Stomach (tissue), 9 donors: Measurements from ENCODE around the gene ERO1A. TPM values are rescaled to one million over a fixed set of nuclear protein-coding genes. Genes with fewer than 3 reads are reported as not detected.

Experiments
- DNase-seq, 2 donors: peaks; one replicate each; pipeline versions ENCODE4 v3.0.0 to v3.0.0-alpha.2; 2013 to 2019
- H3K27ac ChIP-seq, 5 donors: fragments of 200-600 bp in 4 of 5; sonication (generic) in 4 of 5; one replicate each; pipeline ENCODE4 v1.5.1; 2013 to 2019; ENCODE audit warnings: mild to moderate bottlenecking in 1 of 5, moderate library complexity in 1 of 5
- H3K27me3 ChIP-seq, 3 donors: fragments of 200-600 bp; sonication (generic); one replicate each; pipeline ENCODE4 v1.5.1; 2017 to 2019; ENCODE audit warnings: mixed run types in 1 of 3
- H3K36me3 ChIP-seq, 4 donors: fragments of 200-600 bp; sonication (generic); 1 replicate in 3 of 4; 2 replicates in 1 of 4; pipeline ENCODE4 v1.5.1; 2016 to 2019
- H3K4me1 ChIP-seq, 4 donors: fragments of 200-600 bp; sonication (generic); one replicate each; pipeline ENCODE4 v1.5.1; 2016 to 2019
- H3K4me3 ChIP-seq, 4 donors: fragments of 200-600 bp; sonication (generic) in 3 of 4; one replicate each; pipeline ENCODE4 v1.5.1; 2016 to 2019; ENCODE audit warnings: mild to moderate bottlenecking in 1 of 4
- H3K9me3 ChIP-seq, 4 donors: fragments of 200-600 bp; sonication (generic); one replicate each; pipeline ENCODE4 v1.5.1; 2016 to 2019
- EP300 ChIP-seq: sonication (generic); formaldehyde crosslinking; IDR thresholded peaks from one replicate; pipeline ENCODE4 v1.6.1; 2017; ENCODE audit warnings: antibody characterized with exemption
- POLR2A ChIP-seq, 4 donors: fragments of 450-650 bp; IDR thresholded peaks; one replicate each; pipeline ENCODE4 v1.6.1; 2016; ENCODE audit warnings: antibody characterized with exemption in 4 of 4, control low read depth in 2 of 4, mild to moderate bottlenecking in 1 of 4, moderate library complexity in 1 of 4
- POLR2AphosphoS5 ChIP-seq, 3 donors: sonication (generic); formaldehyde crosslinking; IDR thresholded peaks; one replicate each; pipeline ENCODE4 v1.6.1; 2016; ENCODE audit warnings: antibody characterized with exemption in 3 of 3
- WGBS, 5 donors: extraction: QIAGEN DNeasy Blood & Tissue Kit in 3 of 5; methylation state at CpG; one replicate each; pipeline versions ENCODE4 v1.1.5 to v1.1.7; 2013 to 2018; 5-methylcytosine and 5-hydroxymethylcytosine counted together
- intact Hi-C: fragments of 100-400 bp; cut with DNase I; formaldehyde crosslinking; loops from one replicate; pipeline ENCODE4 v1.15.1; 2023; ENCODE audit warnings: low total_unique reads
- polyA plus RNA-seq, 3 donors: library from polyadenylated mRNA; stranded (reverse); fragments of 200-250 nt; gene quantifications; one replicate each; pipeline ENCODE4 v1.2.3, GENCODE V29; 2013
- total RNA-seq, 5 donors: library from RNA; depleted of rRNA; stranded (reverse); fragments of >200 nt; gene quantifications; one replicate each; pipeline versions ENCODE4 v1.1.0 to v1.2.3, GENCODE V29; 2014 to 2016
- TF ChIP-seq, protein P1 (sequence below), 7 experiments: fragments of 450-650 bp in 4 of 7; fragments of 200-600 bp in 3 of 7; sonication (generic) in 3 of 7; IDR thresholded peaks; one replicate each; pipeline ENCODE4 v1.5.1; 2016 to 2019; ENCODE audit warnings: antibody characterized with exemption in 7 of 7, control low read depth in 2 of 7, mild to moderate bottlenecking in 1 of 7
- donor health status: healthy with polysubstance abuse.
- donor health status: Bipolar disorder and iron deficiency.
- donor health status: healthy.

The ERO1A gene
- total and polyA plus RNA-seq, 8 donors = 6.9 to 105 (median 54.9) TPM

DNA sequence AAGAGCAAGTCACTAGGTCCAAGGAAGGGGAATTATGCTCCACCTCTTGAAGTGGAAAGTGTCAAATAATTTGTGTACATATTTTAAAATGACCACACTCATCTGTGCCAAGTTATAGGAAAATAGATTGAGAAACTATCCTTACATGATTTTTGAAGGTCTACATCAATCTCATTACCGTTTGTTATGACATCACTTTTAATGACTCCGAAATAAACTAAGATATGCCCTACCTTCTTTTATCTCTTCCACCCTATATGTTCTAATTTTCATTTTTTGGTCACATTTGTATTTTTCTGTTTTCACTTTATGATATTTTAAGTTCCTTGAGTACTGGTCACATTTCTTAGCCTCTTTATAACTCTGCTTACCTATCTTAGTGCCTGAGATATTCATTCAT, 8.3 kb upstream of the ERO1A start:
- intact Hi-C loops = no loop called here

DNA sequence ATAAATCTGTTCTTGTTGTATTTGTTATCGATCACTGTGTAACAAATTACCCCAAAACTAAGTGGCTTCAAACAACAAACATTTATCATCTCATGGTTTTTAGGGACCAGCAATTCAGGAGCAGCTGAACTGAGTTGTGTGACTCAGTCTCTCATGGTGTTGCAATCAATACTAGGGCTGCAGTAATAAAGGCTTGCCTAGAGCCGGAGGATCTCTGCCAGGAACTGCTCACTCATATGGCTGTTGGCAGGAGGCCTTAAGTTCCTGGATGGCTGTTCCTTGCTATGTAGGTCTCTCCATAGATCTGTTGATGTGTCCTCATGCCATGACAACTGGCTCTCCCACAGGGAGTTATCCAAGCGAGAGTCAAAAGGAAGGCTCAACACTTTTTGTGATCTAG, 7.9 kb upstream of the ERO1A start:
- Histone ChIP-seq H3K9me3 (no peaks in the 10 kb centered on the region), H3K27me3 (no peaks in the 10 kb centered on the region), H3K36me3 (no peaks in the 10 kb centered on the region), H3K4me3 (no peak overlapping the region), H3K27ac (peak overlapping the region in 2 of 5 donors; percentile 1 to 49), H3K4me1 (peaks cover 12 to 38% (median 24%) of the 10 kb centered on the region in 4 donors)
- intact Hi-C loops = no loop called here
- 68 to 73% (median 69%) methylated on average over 3 of the region's 3 CpGs for WGBS, 5 donors
- peak in 1 of 3 donors; percentile 51 for TF ChIP-seq POLR2AphosphoS5 (IDR thresholded peaks at IDR 0.05)
- TF ChIP-seq EP300 = no peak
- DNase-seq = peak in 1 of 2 donors; percentile 70

More for the DNA sequence above, 8.3 kb upstream of the ERO1A start:
- Histone ChIP-seq H3K36me3 (peaks cover 0 to 2% (median under 1%) of the 10 kb centered on the region in 4 donors), H3K9me3 (no peaks in the 10 kb centered on the region), H3K27ac (peak overlapping the region in 2 of 5 donors; percentile 1 to 49), H3K27me3 (no peaks in the 10 kb centered on the region), H3K4me1 (peaks cover 16 to 42% (median 28%) of the 10 kb centered on the region in 4 donors), H3K4me3 (no peak overlapping the region)
- no peak for DNase-seq
- TF ChIP-seq POLR2A (IDR thresholded peaks at IDR 0.05) = no peak
- no peak for TF ChIP-seq EP300
- no peak for TF ChIP-seq POLR2AphosphoS5 (IDR thresholded peaks at IDR 0.05)
- TF ChIP-seq, protein P1, sequence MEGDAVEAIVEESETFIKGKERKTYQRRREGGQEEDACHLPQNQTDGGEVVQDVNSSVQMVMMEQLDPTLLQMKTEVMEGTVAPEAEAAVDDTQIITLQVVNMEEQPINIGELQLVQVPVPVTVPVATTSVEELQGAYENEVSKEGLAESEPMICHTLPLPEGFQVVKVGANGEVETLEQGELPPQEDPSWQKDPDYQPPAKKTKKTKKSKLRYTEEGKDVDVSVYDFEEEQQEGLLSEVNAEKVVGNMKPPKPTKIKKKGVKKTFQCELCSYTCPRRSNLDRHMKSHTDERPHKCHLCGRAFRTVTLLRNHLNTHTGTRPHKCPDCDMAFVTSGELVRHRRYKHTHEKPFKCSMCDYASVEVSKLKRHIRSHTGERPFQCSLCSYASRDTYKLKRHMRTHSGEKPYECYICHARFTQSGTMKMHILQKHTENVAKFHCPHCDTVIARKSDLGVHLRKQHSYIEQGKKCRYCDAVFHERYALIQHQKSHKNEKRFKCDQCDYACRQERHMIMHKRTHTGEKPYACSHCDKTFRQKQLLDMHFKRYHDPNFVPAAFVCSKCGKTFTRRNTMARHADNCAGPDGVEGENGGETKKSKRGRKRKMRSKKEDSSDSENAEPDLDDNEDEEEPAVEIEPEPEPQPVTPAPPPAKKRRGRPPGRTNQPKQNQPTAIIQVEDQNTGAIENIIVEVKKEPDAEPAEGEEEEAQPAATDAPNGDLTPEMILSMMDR (IDR thresholded peaks at IDR 0.05) = no peak
- WGBS, 5 donors = 92 to 96% (median 93%) methylated on average over 2 of the region's 2 CpGs

DNA sequence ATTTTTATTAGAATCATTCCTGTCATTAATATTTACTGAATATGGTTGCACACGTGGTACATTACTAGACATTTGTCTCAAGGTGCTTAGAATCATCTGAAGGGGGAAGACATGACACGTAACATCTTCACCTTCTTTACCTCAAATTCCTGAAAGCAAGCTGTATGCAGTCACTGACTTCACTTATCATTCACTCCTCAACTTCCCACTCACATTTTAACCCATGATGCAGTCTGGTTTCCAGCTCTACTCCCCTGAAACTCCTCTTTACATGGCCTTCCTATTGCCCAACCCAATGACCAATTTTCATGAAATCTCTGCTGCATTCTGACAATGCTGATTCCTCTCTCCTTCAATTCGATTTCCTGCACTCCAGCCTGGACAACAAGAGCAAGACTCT, 5.9 kb upstream of the ERO1A start:
- WGBS, 5 donors = 46 to 65% (median 55%) methylated on average over 3 of the region's 3 CpGs
- Histone ChIP-seq H3K9me3 (no peaks in the 10 kb centered on the region), H3K27ac (peak overlapping the region; percentile 68 to 83 (median 74)), H3K4me1 (peaks cover 3 to 32% (median 15%) of the 10 kb centered on the region in 4 donors), H3K4me3 (no peak overlapping the region), H3K36me3 (no peaks in the 10 kb centered on the region), H3K27me3 (no peaks in the 10 kb centered on the region)
- intact Hi-C loops = no loop called here
- no peak for DNase-seq
- TF ChIP-seq, protein P1 (IDR thresholded peaks at IDR 0.05) = no peak
- TF ChIP-seq POLR2AphosphoS5 (IDR thresholded peaks at IDR 0.05) (no peak), POLR2A (IDR thresholded peaks at IDR 0.05) (no peak), EP300 (no peak)

DNA sequence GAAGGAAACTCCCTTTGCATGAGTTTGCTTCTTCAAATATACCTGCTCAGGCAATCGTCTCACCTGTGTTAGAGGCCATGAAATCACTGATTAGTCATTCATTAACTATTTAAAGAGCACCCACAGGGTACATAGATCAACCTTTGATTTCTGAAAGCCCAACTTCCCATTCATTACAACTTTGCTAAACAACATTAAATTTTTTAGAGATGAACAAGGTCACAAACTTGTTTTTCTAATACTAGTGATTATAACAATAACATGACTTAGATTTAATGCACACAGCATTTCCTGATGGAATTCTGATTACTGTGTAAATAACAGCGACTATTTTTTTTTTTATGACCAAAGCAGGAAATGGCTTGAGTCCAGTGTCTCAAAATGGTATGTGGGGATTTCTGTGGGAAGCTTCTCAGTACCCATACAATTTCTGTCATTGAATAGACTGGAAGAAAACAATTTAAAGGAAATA, 5.4 kb upstream of the ERO1A start:
- Histone ChIP-seq H3K9me3 (no peaks in the 10 kb centered on the region), H3K4me1 (peaks cover 4 to 32% (median 16%) of the 10 kb centered on the region in 4 donors), H3K27ac (peak overlapping the region in 4 of 5 donors; percentile 68 to 83 (median 77)), H3K36me3 (no peaks in the 10 kb centered on the region), H3K4me3 (no peak overlapping the region), H3K27me3 (no peaks in the 10 kb centered on the region)
- TF ChIP-seq POLR2A (IDR thresholded peaks at IDR 0.05) (no peak), EP300 (no peak), POLR2AphosphoS5 (IDR thresholded peaks at IDR 0.05) (peak in 1 of 3 donors; percentile 16)
- TF ChIP-seq, protein P1 (IDR thresholded peaks at IDR 0.05) = no peak
- DNase-seq = peak in 1 of 2 donors; percentile 74
- intact Hi-C loops = no loop called here
- 6 to 24% (median 14%) methylated on average over 2 of the region's 2 CpGs for WGBS, 5 donors
